Measurements from ENCODE around the gene CD81. TPM values are rescaled to one million over a fixed set of nuclear protein-coding genes. Genes with fewer than 3 reads are reported as not detected.

CD81 gene
- total and polyA plus RNA-seq, 2 experiments from 2014 or later: 212 to 444 TPM

DNA sequence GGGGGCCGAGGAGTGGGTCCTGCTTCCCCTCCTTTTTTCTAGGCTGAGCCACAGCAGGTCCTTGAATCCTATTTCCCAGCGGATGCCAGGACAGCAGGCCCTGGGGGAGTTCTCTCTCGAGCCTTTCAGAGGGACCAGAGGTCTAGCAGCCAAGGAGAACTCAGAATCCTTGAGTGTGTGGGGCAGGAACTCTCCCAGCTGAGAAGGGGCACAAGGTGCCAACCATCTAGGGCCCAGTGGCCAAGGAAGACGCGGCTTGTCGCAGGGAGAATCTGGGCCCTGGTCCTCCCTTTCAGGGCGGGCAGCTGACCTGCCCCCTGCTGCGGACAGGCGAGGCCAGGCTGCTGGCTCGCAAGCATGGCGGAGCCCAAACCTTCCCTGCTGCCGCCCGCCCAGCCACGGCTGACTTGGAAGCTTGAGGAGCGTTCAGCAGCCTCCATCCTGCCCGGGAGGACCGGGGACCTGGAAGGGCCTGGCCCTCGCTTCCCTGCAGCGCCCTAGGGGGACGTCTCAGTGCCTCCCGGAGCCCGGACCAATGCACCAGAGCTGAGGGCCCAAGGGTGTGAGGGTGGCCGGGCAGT lies 22.5 kb downstream of the CD81 start:
- Histone ChIP-seq H3K9me3 (ENCODE audit: low read depth) (no peaks in the 10 kb centered on the region), H3K4me1 (ENCODE audit: low read depth) (peaks cover 13% of the 10 kb centered on the region), H3K4me3 (peak overlapping the region; percentile 60), H3K27ac (peak overlapping the region; percentile 98), H3K36me3 (peaks cover 19% of the 10 kb centered on the region), H3K27me3 (no peaks in the 10 kb centered on the region)
- TF ChIP-seq CTCF (IDR thresholded peaks at IDR 0.05; ENCODE audit: low read depth, low read length): no peak
- DNase-seq (ENCODE audit: low read depth in 1 of 2, low spot score in 1 of 2): peak in 1 of 2 donors; percentile 43

- peak within 1 kb of the TSS; percentile 93 for H3K4me3 ChIP-seq
- DNase-seq (ENCODE audit: low read depth in 1 of 2, low spot score in 1 of 2): peak; percentile 100
- peak; percentile 97 for TF ChIP-seq CTCF (IDR thresholded peaks at IDR 0.05; ENCODE audit: low read depth, low read length)
- peaks cover 13% of the 10 kb centered on the region for H3K4me1 ChIP-seq (ENCODE audit: low read depth)
- no peaks in the 10 kb centered on the region for H3K9me3 ChIP-seq (ENCODE audit: low read depth)
- peaks cover 19% of the 10 kb centered on the region for H3K36me3 ChIP-seq
- H3K27ac ChIP-seq: peak within 1 kb of the TSS; percentile 98
- no peaks in the 10 kb centered on the region for H3K27me3 ChIP-seq
These were observed 23.1 kb downstream of the CD81 start, which contains the start of gene TSSC4 for GRCh38 chr11:2400069-2400761. Gene TSSC4, plus strand, starts transcription at chr11:2400750. Its CDS starts 1,884 bp downstream, at chr11:2402634.

DNA sequence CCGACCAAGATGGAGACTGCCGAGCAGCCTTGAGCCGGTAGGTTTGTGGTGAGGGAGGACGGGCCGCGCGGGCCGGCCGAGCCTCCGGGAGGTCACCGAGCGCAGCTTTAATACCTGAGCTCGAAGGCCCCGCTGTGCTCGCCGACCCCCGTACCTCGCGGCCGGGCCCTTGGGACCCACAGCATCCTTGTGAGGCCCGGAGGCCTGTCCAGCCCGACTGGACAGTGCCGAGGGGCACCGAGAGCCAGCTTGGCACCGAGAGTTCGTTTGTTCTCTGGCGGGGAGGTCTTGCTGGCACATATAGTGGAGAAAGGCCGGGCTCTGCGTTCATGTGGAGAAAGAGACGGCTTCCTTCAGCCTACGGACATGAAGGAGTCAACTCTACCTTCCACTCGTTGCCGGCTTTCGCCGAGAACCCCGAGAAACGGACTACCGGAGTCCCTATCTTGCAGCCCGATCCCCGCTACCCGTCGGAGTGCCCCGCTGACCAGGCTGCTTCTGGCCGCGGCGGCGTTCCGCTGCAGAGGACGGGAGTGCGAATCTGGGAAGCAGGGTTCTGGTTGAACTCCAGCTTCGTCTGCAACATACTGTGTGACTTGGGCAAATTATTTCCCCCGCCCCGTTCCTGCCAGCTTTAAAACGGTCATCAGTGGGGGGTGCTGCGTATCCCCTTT lies 23.8 kb downstream of the CD81 start:
- no peak for DNase-seq (ENCODE audit: low read depth in 1 of 2, low spot score in 1 of 2)

DNA sequence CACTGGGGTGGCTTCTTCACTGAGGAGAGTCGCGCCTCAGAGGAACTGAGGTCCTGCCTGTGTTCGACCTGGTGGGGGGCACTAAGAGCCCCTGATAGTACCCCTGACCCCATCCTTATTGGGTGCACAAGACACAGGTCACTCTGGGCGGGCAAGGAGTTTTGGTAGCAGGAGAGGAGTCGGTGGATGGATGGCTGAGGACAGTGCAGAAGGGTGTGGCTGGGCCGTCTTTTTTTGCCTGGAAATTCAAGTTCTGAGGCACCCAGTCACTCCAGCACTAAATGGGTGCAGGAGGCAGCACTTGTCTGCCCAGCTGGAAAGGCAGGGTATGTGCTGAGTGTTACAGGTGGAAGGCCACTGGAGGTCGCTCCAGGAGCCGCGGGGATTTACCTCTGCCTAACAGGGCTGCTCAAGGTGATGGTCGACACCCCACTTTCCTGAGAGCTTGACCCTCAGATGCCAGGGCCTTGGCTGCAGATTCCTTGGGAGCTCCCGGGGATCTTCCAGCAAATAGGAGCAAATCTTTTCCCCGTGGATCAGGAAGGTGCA lies 24.4 kb downstream of the CD81 start:
- H3K4me3 ChIP-seq: peak overlapping the region; percentile 93
- peak overlapping the region; percentile 90 for H3K27ac ChIP-seq
- no peaks in the 10 kb centered on the region for H3K27me3 ChIP-seq
- H3K4me1 ChIP-seq (ENCODE audit: low read depth): peaks cover 13% of the 10 kb centered on the region
- no peak for TF ChIP-seq CTCF (IDR thresholded peaks at IDR 0.05; ENCODE audit: low read depth, low read length)
- H3K36me3 ChIP-seq: peaks cover 17% of the 10 kb centered on the region
- no peaks in the 10 kb centered on the region for H3K9me3 ChIP-seq (ENCODE audit: low read depth)
- DNase-seq (ENCODE audit: low read depth in 1 of 2, low spot score in 1 of 2): no peak

More for the DNA sequence above, 23.8 kb downstream of the CD81 start:
- Histone ChIP-seq H3K36me3 (peaks cover 19% of the 10 kb centered on the region), H3K4me3 (peak overlapping the region; percentile 93), H3K4me1 (ENCODE audit: low read depth) (peaks cover 13% of the 10 kb centered on the region), H3K27me3 (no peaks in the 10 kb centered on the region), H3K9me3 (ENCODE audit: low read depth) (no peaks in the 10 kb centered on the region), H3K27ac (peak overlapping the region; percentile 90)
- TF ChIP-seq CTCF (IDR thresholded peaks at IDR 0.05; ENCODE audit: low read depth, low read length): no peak

DNA sequence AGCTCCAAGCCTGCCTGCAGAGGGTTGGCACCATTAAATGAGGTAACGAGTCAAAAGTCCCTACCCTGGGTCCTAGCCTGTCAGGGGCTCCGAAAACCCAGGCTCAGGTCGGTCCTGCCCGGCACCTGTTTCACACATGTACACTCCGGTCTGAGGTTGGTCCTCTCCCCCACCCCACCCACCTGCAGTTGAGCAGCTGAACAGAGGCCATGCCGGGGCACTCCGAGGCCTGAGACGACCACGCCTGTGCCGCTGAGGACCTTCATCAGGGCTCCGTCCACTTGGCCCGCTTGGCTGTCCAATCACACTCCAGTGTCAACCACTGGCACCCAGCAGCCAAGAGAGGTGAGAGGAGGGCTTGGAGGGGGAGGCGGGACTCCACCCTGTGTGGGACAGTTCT lies 25.0 kb downstream of the CD81 start:
- DNase-seq (ENCODE audit: low read depth in 1 of 2, low spot score in 1 of 2): no peak
- H3K9me3 ChIP-seq (ENCODE audit: low read depth): no peaks in the 10 kb centered on the region
- peaks cover 11% of the 10 kb centered on the region for H3K36me3 ChIP-seq
- H3K27ac ChIP-seq: no peak overlapping the region
- no peak overlapping the region for H3K4me3 ChIP-seq
- no peak for TF ChIP-seq CTCF (IDR thresholded peaks at IDR 0.05; ENCODE audit: low read depth, low read length)
- H3K27me3 ChIP-seq: no peaks in the 10 kb centered on the region
- H3K4me1 ChIP-seq (ENCODE audit: low read depth): peaks cover 13% of the 10 kb centered on the region

Measured in cardiac muscle cell (in vitro differentiated cells and primary cell).